Astrocyte (in vitro differentiated cells and primary cell): ENCODE results near the gene TFPI2.
"Not testable (repeated sequence)": the region's sequence is repeated elsewhere in the genome, so short reads cannot be mapped to it uniquely, and the experiment has no call there.

Experiments used
- CTCF ChIP-seq: IDR thresholded peaks from 2 replicates; pipeline ENCODE4 v1.5.1; 2011; ENCODE audit warnings: low read depth, mild to moderate bottlenecking, inconsistent platforms, low read length, moderate library complexity; ENCODE audit not compliant: insufficient read depth
- EZH2 ChIP-seq: IDR thresholded peaks from 2 replicates; pipeline ENCODE4 v1.6.1; 2012; ENCODE audit warnings: mild to moderate bottlenecking, low read length, inconsistent platforms; ENCODE audit not compliant: insufficient read depth

- TF ChIP-seq CTCF, EZH2: not testable (repeated sequence)
Observed at GRCh38 chr7:93911242-93911641, 20.7 kb upstream of the TFPI2 start.
